ENCODE results near the gene HHATL.

The HHATL gene

DNA sequence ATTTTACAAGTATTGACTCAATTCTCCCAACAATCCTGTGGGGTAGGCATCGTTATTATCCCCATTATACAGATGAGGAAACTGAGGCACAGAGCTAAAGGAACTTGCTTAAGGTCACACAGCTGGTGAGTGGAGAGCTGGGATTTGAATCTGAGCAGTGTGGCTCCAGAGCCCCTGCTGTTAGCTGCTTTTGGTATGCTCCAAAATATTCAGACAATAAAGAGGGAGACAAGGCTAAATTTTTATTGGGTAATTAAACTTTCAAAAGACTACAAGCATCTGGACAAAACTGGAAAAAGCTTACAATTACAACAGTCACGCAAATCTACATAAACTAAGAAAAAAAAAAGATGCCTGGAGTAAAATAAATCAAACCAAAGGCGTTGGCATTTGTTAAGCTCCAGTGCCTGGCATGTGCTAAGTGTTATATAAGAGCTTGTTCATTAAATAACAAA, 42.7 kb upstream of the HHATL start:
- TF ChIP-seq EGR1 (IDR thresholded peaks at IDR 0.05) (no peak), EP300 (IDR thresholded peaks at IDR 0.05; ENCODE audit: borderline replicate concordance) (no peak), CREB1 (IDR thresholded peaks at IDR 0.05; ENCODE audit: low read depth) (no peak), YY1 (IDR thresholded peaks at IDR 0.05; ENCODE audit: low read depth) (no peak), FOXM1 (IDR thresholded peaks at IDR 0.05; ENCODE audit: borderline replicate concordance, low read depth) (no peak), TEAD4 (IDR thresholded peaks at IDR 0.05) (0 out of 2 replicates have a peak, but pooled peaks have one; percentile 11), RAD21 (IDR thresholded peaks at IDR 0.05; ENCODE audit: low read depth) (no peak)
- TF ChIP-seq, protein P1, sequence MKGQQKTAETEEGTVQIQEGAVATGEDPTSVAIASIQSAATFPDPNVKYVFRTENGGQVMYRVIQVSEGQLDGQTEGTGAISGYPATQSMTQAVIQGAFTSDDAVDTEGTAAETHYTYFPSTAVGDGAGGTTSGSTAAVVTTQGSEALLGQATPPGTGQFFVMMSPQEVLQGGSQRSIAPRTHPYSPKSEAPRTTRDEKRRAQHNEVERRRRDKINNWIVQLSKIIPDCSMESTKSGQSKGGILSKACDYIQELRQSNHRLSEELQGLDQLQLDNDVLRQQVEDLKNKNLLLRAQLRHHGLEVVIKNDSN (IDR thresholded peaks at IDR 0.05) = no peak
- TF ChIP-seq, protein P2, sequence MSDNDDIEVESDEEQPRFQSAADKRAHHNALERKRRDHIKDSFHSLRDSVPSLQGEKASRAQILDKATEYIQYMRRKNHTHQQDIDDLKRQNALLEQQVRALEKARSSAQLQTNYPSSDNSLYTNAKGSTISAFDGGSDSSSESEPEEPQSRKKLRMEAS (IDR thresholded peaks at IDR 0.05) = no peak

DNA sequence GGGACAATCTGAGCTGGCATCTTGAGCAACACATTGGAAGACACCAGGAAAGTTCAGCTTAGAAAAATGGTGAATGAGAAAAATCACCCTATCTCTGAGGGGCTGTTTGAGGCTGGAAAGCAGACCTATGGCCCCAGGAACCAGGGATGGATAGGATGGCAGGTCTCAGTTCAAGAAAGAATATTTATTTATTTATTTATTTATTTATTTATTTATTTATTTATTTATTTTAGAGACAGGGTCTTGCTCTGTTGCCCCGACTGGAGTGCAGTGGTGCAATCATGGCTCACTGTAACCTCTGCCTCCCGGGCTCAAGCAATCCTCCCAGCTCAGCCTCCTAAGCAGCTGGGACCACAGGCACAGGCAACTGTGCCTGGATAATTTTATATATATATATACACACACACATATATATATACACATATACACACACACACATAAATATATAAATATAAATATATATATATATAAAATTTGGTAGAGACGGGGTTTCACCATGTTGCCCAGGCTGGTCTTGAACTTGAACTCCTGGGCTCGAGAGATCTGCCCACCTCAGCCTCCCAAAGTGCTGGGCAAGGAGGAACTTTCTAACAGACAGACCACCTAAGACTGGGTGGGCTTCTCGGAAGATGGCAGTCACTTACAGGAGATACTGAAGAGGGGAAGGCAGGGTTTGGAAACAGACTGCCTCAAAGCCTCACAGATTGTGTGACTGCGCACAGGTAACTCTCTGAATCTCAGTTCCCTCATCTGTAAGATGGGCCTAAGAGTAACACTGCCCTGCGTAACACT, 40.8 kb upstream of the HHATL start:
- TF ChIP-seq RAD21 (IDR thresholded peaks at IDR 0.05; ENCODE audit: low read depth) = no peak
- no peak for TF ChIP-seq EP300 (IDR thresholded peaks at IDR 0.05; ENCODE audit: borderline replicate concordance)
- no peak for TF ChIP-seq TCF12 (IDR thresholded peaks at IDR 0.05; ENCODE audit: low read depth)
- no peak for TF ChIP-seq TEAD4 (IDR thresholded peaks at IDR 0.05)
- TF ChIP-seq CREB1 (IDR thresholded peaks at IDR 0.05; ENCODE audit: low read depth) = no peak
- TF ChIP-seq NFIC (IDR thresholded peaks at IDR 0.05) = no peak
- no peak for TF ChIP-seq EGR1 (IDR thresholded peaks at IDR 0.05)
- TF ChIP-seq, protein P2 (IDR thresholded peaks at IDR 0.05) = no peak
- no peak for TF ChIP-seq YY1 (IDR thresholded peaks at IDR 0.05; ENCODE audit: low read depth)
- TF ChIP-seq TAF1 (IDR thresholded peaks at IDR 0.05; ENCODE audit: low read depth) = no peak
- no peak for TF ChIP-seq CEBPB (IDR thresholded peaks at IDR 0.05)
- TF ChIP-seq, protein P1 (IDR thresholded peaks at IDR 0.05) = no peak
- TF ChIP-seq ZBTB7A (IDR thresholded peaks at IDR 0.05; ENCODE audit: low read depth) = no peak
- TF ChIP-seq FOXM1 (IDR thresholded peaks at IDR 0.05; ENCODE audit: borderline replicate concordance, low read depth) = no peak
- TF ChIP-seq, protein P3, sequence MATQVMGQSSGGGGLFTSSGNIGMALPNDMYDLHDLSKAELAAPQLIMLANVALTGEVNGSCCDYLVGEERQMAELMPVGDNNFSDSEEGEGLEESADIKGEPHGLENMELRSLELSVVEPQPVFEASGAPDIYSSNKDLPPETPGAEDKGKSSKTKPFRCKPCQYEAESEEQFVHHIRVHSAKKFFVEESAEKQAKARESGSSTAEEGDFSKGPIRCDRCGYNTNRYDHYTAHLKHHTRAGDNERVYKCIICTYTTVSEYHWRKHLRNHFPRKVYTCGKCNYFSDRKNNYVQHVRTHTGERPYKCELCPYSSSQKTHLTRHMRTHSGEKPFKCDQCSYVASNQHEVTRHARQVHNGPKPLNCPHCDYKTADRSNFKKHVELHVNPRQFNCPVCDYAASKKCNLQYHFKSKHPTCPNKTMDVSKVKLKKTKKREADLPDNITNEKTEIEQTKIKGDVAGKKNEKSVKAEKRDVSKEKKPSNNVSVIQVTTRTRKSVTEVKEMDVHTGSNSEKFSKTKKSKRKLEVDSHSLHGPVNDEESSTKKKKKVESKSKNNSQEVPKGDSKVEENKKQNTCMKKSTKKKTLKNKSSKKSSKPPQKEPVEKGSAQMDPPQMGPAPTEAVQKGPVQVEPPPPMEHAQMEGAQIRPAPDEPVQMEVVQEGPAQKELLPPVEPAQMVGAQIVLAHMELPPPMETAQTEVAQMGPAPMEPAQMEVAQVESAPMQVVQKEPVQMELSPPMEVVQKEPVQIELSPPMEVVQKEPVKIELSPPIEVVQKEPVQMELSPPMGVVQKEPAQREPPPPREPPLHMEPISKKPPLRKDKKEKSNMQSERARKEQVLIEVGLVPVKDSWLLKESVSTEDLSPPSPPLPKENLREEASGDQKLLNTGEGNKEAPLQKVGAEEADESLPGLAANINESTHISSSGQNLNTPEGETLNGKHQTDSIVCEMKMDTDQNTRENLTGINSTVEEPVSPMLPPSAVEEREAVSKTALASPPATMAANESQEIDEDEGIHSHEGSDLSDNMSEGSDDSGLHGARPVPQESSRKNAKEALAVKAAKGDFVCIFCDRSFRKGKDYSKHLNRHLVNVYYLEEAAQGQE (IDR thresholded peaks at IDR 0.05; ENCODE audit: low read depth) = no peak

DNA sequence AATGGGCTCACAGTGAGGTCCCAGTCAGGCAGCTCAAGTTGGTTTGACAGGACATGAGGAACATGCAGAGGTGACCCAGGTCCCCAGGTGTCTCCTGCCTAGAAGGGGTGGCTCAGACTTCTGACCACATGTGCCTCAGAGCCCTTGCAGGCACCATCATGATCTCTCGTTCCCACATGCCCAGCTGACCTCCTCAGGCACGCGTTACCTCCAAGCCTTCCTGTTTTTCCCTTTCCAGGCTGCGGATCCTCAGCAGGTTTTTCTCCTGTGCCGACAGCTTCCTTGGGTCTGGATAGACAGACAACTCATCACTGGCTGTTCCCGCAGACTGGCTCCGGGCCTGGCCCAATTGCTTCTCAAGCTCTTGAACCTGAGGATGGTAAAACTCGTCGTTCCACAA, 40.1 kb upstream of the HHATL start:
- TF ChIP-seq ZBTB7A (IDR thresholded peaks at IDR 0.05; ENCODE audit: low read depth) = no peak
- TF ChIP-seq EGR1 (IDR thresholded peaks at IDR 0.05) = no peak
- no peak for TF ChIP-seq CEBPB (IDR thresholded peaks at IDR 0.05)
- no peak for TF ChIP-seq NFIC (IDR thresholded peaks at IDR 0.05)
- no peak for TF ChIP-seq EP300 (IDR thresholded peaks at IDR 0.05; ENCODE audit: borderline replicate concordance)
- no peak for TF ChIP-seq FOXM1 (IDR thresholded peaks at IDR 0.05; ENCODE audit: borderline replicate concordance, low read depth)
- no peak for TF ChIP-seq RAD21 (IDR thresholded peaks at IDR 0.05; ENCODE audit: low read depth)
- TF ChIP-seq YY1 (IDR thresholded peaks at IDR 0.05; ENCODE audit: low read depth) = no peak

DNA sequence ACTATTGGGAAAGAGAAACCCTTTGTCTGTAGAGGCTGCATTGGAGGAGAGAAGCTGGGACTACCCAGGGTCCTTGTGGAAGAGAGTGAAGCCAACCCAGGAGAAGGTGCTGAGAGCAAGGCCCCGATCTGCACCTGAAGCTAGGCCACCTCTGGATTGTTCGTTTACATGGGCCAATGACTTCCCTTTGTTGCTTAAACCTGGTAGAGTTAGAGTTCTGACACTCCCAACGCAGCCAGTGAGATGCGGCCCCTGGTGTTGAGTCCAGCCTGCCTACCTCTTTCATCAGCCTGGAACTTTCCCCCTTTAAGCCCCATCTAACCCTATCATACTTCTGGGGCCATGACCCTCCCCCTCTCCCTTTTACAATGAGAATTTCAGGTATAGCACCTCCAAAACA, 39.7 kb upstream of the HHATL start:
- TF ChIP-seq EP300 (IDR thresholded peaks at IDR 0.05; ENCODE audit: borderline replicate concordance) = no peak

DNA sequence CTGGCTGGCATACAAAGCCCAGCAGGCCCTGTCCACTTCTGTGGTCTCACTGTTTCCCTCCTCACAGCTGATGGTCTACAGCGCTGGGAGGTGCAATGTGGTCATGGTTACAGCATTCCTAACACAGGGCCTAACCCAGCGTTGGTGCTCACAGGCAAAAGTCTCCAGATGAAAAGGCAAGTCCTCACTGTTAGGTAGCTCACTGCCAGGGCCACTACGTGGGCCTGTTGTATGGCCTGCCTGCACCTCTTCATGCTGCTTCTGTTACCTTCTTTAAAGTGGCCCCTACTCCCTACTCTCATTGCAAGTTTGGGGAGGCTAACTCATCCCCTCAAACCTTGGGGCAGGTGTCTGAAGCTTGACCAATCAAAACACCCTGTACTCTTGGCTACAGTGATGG, 39.2 kb upstream of the HHATL start:
- TF ChIP-seq EGR1 (IDR thresholded peaks at IDR 0.05) = no peak

DNA sequence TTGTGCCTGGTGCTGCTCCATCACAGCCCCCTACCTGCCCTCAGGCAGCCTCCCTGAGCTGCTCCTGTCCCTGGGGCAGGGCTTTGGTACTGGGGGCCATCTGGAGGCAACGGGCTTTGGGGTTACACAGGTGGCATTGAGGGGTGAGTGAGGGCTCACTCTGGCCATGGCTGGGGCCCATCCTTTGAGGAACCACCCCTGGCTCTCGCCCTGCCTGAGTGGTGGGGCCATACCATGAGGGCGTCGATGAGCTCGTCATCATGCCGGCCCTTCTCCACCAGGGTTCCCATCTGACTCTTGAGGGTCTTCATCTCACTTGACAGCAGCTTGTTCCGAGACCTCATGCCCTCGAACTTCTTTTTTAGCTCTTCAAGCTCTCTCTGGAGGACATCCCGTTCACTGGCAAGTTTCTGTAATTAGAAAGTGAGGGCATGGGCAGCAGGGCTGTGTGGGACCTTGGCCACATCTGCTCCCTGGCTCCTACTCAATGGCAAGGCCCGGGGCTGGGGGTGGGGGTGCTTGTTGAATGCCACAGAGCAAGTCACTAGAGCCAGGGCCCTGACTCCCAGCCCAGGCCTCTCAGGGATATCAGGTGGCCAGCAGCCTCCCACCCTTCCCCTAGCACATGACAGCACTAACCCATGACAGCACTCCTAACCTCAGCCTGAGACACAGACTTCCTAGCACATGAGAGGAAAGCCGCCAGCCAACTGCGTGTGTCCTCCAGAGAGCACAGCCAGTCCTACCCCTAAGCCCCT, 37.0 kb upstream of the HHATL start:
- no peak for TF ChIP-seq ZBTB7A (IDR thresholded peaks at IDR 0.05; ENCODE audit: low read depth)

DNA sequence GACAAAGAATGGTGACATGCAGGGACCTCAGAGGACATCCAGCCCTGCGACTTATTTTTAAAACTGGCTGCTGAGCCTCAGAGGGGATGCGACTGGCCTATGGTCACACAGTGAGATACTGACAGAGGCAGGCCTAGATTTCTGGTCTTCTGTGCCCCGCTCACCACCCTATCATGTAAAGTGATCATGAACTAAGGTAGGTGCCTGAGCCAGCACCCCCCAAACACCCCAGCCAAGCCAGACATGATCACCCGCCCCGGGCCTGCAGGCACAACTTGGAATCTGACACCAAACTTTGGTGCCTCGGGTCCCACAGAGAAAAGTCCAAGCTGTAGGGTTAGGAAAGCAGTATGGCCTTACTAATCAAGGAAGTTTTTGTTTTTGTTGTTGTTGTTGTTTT, 33.9 kb upstream of the HHATL start:
- TF ChIP-seq, protein P2 (IDR thresholded peaks at IDR 0.05) = no peak

DNA sequence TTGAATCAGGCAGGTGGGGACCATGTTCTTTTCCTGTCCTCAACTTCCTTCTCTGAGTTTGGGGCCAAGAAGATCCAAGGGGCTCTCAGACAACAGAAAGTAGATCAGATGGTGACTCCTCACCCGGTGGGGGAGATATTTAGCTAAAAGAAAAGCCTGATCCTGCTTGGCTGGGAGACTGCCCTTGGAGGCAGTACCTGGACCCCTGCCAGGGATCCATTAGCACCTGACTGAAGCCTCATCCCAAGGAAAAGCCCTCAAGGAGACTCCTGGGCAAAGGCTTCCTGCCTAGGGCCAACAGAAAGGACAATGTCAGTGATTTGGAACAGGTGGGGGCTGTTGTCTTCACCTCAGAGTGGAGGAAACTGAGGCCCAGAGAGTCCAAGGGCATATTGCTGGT, 33.5 kb upstream of the HHATL start:
- TF ChIP-seq CREB1 (IDR thresholded peaks at IDR 0.05; ENCODE audit: low read depth) = no peak
- TF ChIP-seq EGR1 (IDR thresholded peaks at IDR 0.05) = no peak
- TF ChIP-seq NFIC (IDR thresholded peaks at IDR 0.05) = no peak
- no peak for TF ChIP-seq RAD21 (IDR thresholded peaks at IDR 0.05; ENCODE audit: low read depth)
- TF ChIP-seq FOXM1 (IDR thresholded peaks at IDR 0.05; ENCODE audit: borderline replicate concordance, low read depth) = no peak
- no peak for TF ChIP-seq TEAD4 (IDR thresholded peaks at IDR 0.05)
- TF ChIP-seq EP300 (IDR thresholded peaks at IDR 0.05; ENCODE audit: borderline replicate concordance) = no peak

All from Ishikawa (cell line).